Measurements from ENCODE around the gene DNAJC5G.

- TF ChIP-seq, protein P1, sequence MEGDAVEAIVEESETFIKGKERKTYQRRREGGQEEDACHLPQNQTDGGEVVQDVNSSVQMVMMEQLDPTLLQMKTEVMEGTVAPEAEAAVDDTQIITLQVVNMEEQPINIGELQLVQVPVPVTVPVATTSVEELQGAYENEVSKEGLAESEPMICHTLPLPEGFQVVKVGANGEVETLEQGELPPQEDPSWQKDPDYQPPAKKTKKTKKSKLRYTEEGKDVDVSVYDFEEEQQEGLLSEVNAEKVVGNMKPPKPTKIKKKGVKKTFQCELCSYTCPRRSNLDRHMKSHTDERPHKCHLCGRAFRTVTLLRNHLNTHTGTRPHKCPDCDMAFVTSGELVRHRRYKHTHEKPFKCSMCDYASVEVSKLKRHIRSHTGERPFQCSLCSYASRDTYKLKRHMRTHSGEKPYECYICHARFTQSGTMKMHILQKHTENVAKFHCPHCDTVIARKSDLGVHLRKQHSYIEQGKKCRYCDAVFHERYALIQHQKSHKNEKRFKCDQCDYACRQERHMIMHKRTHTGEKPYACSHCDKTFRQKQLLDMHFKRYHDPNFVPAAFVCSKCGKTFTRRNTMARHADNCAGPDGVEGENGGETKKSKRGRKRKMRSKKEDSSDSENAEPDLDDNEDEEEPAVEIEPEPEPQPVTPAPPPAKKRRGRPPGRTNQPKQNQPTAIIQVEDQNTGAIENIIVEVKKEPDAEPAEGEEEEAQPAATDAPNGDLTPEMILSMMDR (tag by site-specific recombination; IDR thresholded peaks at IDR 0.05): no peak
- TF ChIP-seq ZNF335 (tag by site-specific recombination; conservative IDR thresholded peaks at IDR 0.05) (no peak), ZNF530 (tag by site-specific recombination; IDR thresholded peaks at IDR 0.05; ENCODE audit: low read depth) (no peak), PATZ1 (tag by site-specific recombination; IDR thresholded peaks at IDR 0.05) (no peak), ZFP3 (tag by site-specific recombination; IDR thresholded peaks at IDR 0.05; ENCODE audit: low read depth) (no peak), ZBTB7A (tag by site-specific recombination; IDR thresholded peaks at IDR 0.05; ENCODE audit: low read depth) (no peak)
- TF ChIP-seq, protein P2, sequence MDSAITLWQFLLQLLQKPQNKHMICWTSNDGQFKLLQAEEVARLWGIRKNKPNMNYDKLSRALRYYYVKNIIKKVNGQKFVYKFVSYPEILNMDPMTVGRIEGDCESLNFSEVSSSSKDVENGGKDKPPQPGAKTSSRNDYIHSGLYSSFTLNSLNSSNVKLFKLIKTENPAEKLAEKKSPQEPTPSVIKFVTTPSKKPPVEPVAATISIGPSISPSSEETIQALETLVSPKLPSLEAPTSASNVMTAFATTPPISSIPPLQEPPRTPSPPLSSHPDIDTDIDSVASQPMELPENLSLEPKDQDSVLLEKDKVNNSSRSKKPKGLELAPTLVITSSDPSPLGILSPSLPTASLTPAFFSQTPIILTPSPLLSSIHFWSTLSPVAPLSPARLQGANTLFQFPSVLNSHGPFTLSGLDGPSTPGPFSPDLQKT (IDR thresholded peaks at IDR 0.05; ENCODE audit: borderline replicate concordance, low read depth, low read length): no peak
- TF ChIP-seq, protein P3, sequence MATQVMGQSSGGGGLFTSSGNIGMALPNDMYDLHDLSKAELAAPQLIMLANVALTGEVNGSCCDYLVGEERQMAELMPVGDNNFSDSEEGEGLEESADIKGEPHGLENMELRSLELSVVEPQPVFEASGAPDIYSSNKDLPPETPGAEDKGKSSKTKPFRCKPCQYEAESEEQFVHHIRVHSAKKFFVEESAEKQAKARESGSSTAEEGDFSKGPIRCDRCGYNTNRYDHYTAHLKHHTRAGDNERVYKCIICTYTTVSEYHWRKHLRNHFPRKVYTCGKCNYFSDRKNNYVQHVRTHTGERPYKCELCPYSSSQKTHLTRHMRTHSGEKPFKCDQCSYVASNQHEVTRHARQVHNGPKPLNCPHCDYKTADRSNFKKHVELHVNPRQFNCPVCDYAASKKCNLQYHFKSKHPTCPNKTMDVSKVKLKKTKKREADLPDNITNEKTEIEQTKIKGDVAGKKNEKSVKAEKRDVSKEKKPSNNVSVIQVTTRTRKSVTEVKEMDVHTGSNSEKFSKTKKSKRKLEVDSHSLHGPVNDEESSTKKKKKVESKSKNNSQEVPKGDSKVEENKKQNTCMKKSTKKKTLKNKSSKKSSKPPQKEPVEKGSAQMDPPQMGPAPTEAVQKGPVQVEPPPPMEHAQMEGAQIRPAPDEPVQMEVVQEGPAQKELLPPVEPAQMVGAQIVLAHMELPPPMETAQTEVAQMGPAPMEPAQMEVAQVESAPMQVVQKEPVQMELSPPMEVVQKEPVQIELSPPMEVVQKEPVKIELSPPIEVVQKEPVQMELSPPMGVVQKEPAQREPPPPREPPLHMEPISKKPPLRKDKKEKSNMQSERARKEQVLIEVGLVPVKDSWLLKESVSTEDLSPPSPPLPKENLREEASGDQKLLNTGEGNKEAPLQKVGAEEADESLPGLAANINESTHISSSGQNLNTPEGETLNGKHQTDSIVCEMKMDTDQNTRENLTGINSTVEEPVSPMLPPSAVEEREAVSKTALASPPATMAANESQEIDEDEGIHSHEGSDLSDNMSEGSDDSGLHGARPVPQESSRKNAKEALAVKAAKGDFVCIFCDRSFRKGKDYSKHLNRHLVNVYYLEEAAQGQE (tag by site-specific recombination; IDR thresholded peaks at IDR 0.05): no peak
These were observed 48.5 kb downstream of the DNAJC5G start for GRCh38 chr2:27323596-27324285.

All from HEK293 (cell line).